Mesothelial cell of epicardium (in vitro differentiated cells): ENCODE measurements around the gene CALHM2. TPM values are rescaled to one million over a fixed set of nuclear protein-coding genes. Genes with fewer than 3 reads are reported as not detected.

ENCODE experiments used
- DNase-seq, 2 experiments: peaks; one replicate each; pipeline ENCODE4 v3.0.0; 2021; ENCODE audit warnings: low spot score in 2 of 2; ENCODE audit not compliant: unreplicated experiment in 2 of 2
- H3K27ac Mint-ChIP-seq: 2 replicates; pipeline ENCODE4 v1.8.0; 2021; ENCODE audit warnings: mixed read lengths
- H3K27me3 Mint-ChIP-seq: 2 replicates; pipeline ENCODE4 v1.8.0; 2021; ENCODE audit warnings: low read depth, mixed read lengths
- H3K36me3 Mint-ChIP-seq: 2 replicates; pipeline ENCODE4 v1.8.0; 2021; ENCODE audit warnings: mixed read lengths
- H3K4me1 Mint-ChIP-seq: 2 replicates; pipeline ENCODE4 v1.8.0; 2021; ENCODE audit warnings: mixed read lengths
- H3K4me3 Mint-ChIP-seq: 2 replicates; pipeline ENCODE4 v1.8.0; 2021; ENCODE audit warnings: mild to moderate bottlenecking, moderate library complexity, mixed read lengths
- H3K9me3 Mint-ChIP-seq: 2 replicates; pipeline ENCODE4 v1.8.0; 2021; ENCODE audit warnings: mixed read lengths
- total RNA-seq: library from RNA; stranded (reverse); gene quantifications from 3 replicates; pipeline ENCODE4 v1.2.1, GENCODE V29; 2021
- TF ChIP-seq, protein P1 (sequence below): fragments of 200-600 bp; sonication (generic); IDR thresholded peaks from one replicate; pipeline ENCODE4 v1.5.0; 2021; ENCODE audit warnings: antibody characterized with exemption; ENCODE audit not compliant: unreplicated experiment

Gene CALHM2
- total RNA-seq, 1 donor from 2014 or later = 4.3 TPM

DNA sequence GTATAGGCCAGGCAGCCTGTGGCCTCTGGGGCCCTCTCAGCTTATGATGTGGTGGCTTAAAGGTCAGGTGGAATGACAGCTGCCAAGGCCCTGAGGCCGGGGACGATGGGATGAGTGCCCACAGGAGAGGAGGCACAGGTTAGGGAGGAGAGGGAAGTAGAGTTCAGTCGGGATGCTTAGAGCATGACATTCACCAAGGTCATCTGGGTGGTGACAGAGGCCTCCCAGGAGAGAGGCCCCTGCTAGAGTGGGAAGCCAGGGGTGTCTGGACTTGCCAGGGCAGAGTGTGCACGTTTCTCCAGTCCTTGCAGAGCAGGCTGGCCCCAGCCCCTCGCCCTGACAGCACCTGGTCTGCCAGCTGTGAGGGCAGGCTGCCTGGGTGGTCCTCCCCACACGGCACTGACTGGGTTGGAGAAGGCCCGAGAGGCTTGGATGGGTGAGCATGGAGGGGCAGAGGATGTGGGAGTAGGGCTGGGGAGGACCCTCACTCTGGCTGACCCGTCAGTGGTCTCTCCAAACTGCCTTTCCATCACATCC is 5.1 kb upstream of the CALHM2 start:
- TF ChIP-seq, protein P1, sequence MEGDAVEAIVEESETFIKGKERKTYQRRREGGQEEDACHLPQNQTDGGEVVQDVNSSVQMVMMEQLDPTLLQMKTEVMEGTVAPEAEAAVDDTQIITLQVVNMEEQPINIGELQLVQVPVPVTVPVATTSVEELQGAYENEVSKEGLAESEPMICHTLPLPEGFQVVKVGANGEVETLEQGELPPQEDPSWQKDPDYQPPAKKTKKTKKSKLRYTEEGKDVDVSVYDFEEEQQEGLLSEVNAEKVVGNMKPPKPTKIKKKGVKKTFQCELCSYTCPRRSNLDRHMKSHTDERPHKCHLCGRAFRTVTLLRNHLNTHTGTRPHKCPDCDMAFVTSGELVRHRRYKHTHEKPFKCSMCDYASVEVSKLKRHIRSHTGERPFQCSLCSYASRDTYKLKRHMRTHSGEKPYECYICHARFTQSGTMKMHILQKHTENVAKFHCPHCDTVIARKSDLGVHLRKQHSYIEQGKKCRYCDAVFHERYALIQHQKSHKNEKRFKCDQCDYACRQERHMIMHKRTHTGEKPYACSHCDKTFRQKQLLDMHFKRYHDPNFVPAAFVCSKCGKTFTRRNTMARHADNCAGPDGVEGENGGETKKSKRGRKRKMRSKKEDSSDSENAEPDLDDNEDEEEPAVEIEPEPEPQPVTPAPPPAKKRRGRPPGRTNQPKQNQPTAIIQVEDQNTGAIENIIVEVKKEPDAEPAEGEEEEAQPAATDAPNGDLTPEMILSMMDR = no peak
- peaks cover 2% of the 10 kb centered on the region for H3K4me1 Mint-ChIP-seq

DNA sequence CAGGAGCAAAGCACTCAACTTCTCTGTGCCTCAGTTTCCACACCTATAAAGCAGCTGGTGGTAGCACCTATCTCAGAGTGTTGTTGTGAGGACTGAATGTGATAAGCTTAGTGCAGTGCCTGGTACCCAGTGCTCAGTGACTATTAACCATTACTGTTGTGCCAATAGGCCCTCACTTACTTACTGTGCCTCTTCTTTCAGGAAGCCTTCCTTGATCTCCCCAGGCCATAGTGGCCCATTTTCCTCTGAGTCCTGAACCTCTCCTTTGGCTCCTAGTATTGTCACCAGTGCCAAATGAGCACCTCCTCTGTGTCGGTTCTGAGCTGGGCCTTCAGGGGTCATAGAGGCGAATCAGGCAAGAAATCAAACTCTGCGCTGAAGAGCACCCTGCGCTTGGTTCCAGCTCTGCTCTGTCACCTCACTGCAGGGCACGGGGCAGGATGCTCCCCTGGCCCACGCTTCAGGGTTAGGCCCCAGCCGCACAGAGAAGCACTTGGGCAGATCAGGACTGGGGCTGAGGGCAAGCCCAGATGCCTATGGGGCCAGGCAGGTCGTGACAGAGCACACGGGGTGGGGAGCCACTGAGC is 4.0 kb upstream of the CALHM2 start:
- no peak for DNase-seq
- peaks cover 2% of the 10 kb centered on the region for H3K4me1 Mint-ChIP-seq
- TF ChIP-seq, protein P1 = no peak
- no peak overlapping the region for H3K4me3 Mint-ChIP-seq
- no peaks in the 10 kb centered on the region for H3K27me3 Mint-ChIP-seq
- H3K9me3 Mint-ChIP-seq = no peaks in the 10 kb centered on the region
- H3K27ac Mint-ChIP-seq = no peak overlapping the region
- H3K36me3 Mint-ChIP-seq = no peaks in the 10 kb centered on the region

More for the DNA sequence above, 5.1 kb upstream of the CALHM2 start:
- no peaks in the 10 kb centered on the region for H3K36me3 Mint-ChIP-seq
- no peaks in the 10 kb centered on the region for H3K9me3 Mint-ChIP-seq
- no peaks in the 10 kb centered on the region for H3K27me3 Mint-ChIP-seq
- DNase-seq = no peak
- no peak overlapping the region for H3K4me3 Mint-ChIP-seq
- no peak overlapping the region for H3K27ac Mint-ChIP-seq

DNA sequence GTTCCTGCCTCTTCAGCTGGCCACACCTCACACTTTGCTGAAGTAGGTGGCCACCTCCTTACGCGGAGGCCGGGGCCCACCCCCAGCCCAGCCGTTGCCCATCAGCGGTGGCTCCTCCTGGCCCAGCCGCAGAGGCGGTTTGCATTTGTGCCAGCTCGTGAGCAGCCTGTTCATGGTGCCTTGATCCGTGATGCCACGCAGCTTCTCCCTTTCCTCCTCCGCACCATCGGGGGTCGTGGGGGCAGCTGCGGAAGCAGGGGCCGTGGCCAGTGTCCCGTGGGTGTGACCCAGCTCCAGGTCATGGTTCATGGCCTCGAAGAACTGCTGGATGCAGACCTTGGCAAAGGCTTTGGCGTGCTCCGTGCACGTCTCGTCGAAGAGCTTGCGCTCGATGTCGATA is 3.1 kb upstream of the CALHM2 start:
- Mint-ChIP-seq H3K36me3 (no peaks in the 10 kb centered on the region), H3K27me3 (no peaks in the 10 kb centered on the region), H3K9me3 (no peaks in the 10 kb centered on the region), H3K27ac (no peak overlapping the region), H3K4me1 (peaks cover 2% of the 10 kb centered on the region), H3K4me3 (no peak overlapping the region)
- TF ChIP-seq, protein P1 = no peak
- DNase-seq = no peak

DNA sequence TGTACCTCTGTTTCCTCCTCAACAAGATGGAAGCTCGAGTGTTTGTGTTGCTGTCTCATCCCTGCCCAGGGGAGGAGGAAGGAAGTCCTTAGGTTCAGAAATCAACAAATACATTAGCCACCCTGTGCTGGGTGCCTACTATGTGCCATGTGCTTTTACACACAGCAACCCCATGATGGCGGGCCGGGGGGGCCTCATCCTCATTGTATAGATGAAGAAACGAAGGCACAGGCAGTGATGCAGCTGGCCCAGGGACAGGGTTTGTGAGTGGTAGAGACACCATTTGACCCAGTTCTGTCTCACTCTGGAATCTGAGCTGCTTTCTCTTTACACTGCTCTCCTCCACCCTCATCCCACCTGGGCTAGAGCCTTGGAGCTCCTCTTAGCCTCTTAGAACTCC is 1.9 kb upstream of the CALHM2 start:
- H3K27ac Mint-ChIP-seq = no peak overlapping the region
- H3K4me3 Mint-ChIP-seq = no peak overlapping the region
- TF ChIP-seq, protein P1 = no peak
- H3K9me3 Mint-ChIP-seq = no peaks in the 10 kb centered on the region
- no peaks in the 10 kb centered on the region for H3K27me3 Mint-ChIP-seq
- H3K4me1 Mint-ChIP-seq = peaks cover under 1% of the 10 kb centered on the region
- DNase-seq = no peak
- peaks cover 10% of the 10 kb centered on the region for H3K36me3 Mint-ChIP-seq

DNA sequence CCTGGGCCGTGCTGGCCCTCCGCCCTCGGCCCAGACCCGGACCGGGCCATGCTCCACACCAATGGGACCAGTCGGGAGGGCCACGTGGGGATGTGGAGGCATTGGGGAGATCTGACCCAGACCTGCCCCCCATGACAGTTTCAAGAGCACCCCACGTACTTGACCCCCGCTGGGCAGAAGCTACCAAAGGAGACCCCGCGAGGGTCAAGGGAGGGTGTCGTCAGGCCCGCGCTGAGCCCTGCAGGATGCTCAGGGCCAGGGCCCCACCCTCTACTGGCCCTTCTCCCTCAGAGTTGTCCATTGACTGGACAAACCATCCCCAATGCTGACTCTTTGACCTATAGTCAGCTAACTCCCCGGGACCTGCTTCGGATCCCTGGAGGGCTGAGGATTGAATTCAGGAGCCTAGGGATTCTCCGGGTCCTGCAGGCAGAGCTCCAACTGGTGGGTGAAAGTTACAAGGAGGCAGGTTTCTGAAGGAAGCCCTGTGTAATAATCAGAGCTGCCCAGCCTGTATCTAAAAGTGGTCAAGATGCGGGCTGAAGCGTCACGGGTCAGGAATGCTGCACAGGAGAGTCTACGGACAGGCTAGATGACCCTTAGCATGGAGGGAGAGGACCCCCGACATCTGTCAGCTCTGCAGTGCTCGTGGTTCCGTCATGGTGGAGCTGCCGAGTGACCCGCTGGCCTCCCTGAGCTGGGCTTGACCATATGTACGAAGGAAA is 498 bp upstream of the CALHM2 start:
- Mint-ChIP-seq H3K27ac (no peak overlapping the region), H3K36me3 (peaks cover 15% of the 10 kb centered on the region), H3K27me3 (no peaks in the 10 kb centered on the region), H3K4me3 (peak overlapping the region; percentile 59), H3K9me3 (no peaks in the 10 kb centered on the region), H3K4me1 (no peaks in the 10 kb centered on the region)
- no peak for DNase-seq
- TF ChIP-seq, protein P1 = no peak
